HepG2 (cell line): ENCODE measurements around the gene GNA12. TPM values are rescaled to one million over a fixed set of nuclear protein-coding genes. Genes with fewer than 3 reads are reported as not detected.

ENCODE experiments used
- ATAC-seq: fragments of 200-7000 bp; cut with Tn5 transposase; 3 replicates; pipeline ENCODE4 v1.9.1; 2020; ENCODE audit warnings: mild to moderate bottlenecking, moderate library complexity
- BruUV-seq: library from RNA; stranded (reverse); fragments of 400-500 nt; replicated peaks from 2 replicates; lab custom pipeline; 2021; lab: Mats Ljungman, UMichigan
- CTCF ChIA-PET: fragments of 300-600 bp; formaldehyde crosslinking; extraction: SDS; loops from one replicate; lab custom pipeline; 2021; ENCODE audit warnings: low total read pairs, inconsistent platforms, low intra/inter-chr PET ratio; lab: Yijun Ruan, JAX
- POLR2A ChIA-PET: fragments of 350-600 bp; sonication (Branson Sonifier 250); formaldehyde crosslinking; loops from one replicate; lab custom pipeline; 2020; ENCODE audit warnings: antibody characterized with exemption, inconsistent platforms; lab: Yijun Ruan, JAX
- DNase-seq: peaks from one replicate; pipeline ENCODE4 v3.0.0-alpha.2; 2015; ENCODE audit warnings: low spot score
- FAIRE-seq: peaks from 3 replicates; lab custom pipeline; 2011; peaks lifted over from hg19 to GRCh38; lab: Jason Lieb, UNC
- H2AFZ ChIP-seq: one replicate; pipeline ENCODE4 v1.6.1; 2011; ENCODE audit warnings: low read length, inconsistent platforms
- H3K27ac ChIP-seq: fragments of 300-600 bp; 3 replicates; pipeline ENCODE4 v1.8.0; 2011; ENCODE audit warnings: mixed run types, mild to moderate bottlenecking, mixed read lengths, low read length, inconsistent platforms; ENCODE audit not compliant: insufficient read depth; ENCODE audit errors: extremely low read length
- H3K27me3 ChIP-seq, 2 experiments: fragments of 200-600 bp in 1 of 2; 2 replicates in 1 of 2; 3 replicates in 1 of 2; pipeline versions ENCODE4 v1.6.0 to v1.8.0; 2011; ENCODE audit warnings: low read length in 2 of 2, mild to moderate bottlenecking in 2 of 2, moderate library complexity in 2 of 2, inconsistent platforms in 1 of 2; ENCODE audit not compliant: insufficient read depth in 2 of 2, control insufficient read depth in 1 of 2
- H3K36me3 ChIP-seq, 2 experiments: fragments of 200-600 bp in 1 of 2; replicated peaks in 1 of 2; 2 replicates in 1 of 2; 3 replicates in 1 of 2; pipeline versions ENCODE4 v1.5.1 to v1.8.0; 2011; ENCODE audit warnings: low read length in 2 of 2, inconsistent platforms in 1 of 2; ENCODE audit not compliant: insufficient read depth in 2 of 2, control insufficient read depth in 1 of 2
- H3K4me1 ChIP-seq: 2 replicates; pipeline ENCODE4 v1.5.1; 2012; ENCODE audit warnings: low read length, inconsistent platforms; ENCODE audit not compliant: insufficient read depth
- H3K4me2 ChIP-seq: 2 replicates; pipeline ENCODE4 v1.6.0; 2011; ENCODE audit warnings: low read depth, low read length, inconsistent platforms
- H3K4me3 ChIP-seq, 3 experiments: fragments of 200-600 bp in 1 of 3; sonication (generic), shearing (Covaris generic) in 1 of 3; replicated peaks in 1 of 3; 2 replicates each; pipeline ENCODE4 v1.5.1; 2011 to 2016; ENCODE audit warnings: low read length in 3 of 3, inconsistent platforms in 2 of 3, low read depth in 2 of 3, mild to moderate bottlenecking in 2 of 3, control low read depth in 1 of 3, mixed read lengths in 1 of 3; ENCODE audit not compliant: insufficient read depth in 1 of 3
- H3K79me2 ChIP-seq: one replicate; pipeline ENCODE4 v1.6.1; 2011; ENCODE audit warnings: low read length, inconsistent platforms; ENCODE audit not compliant: insufficient read depth
- H3K9ac ChIP-seq: 2 replicates; pipeline ENCODE4 v1.6.0; 2011; ENCODE audit warnings: mild to moderate bottlenecking, low read depth, low read length, inconsistent platforms; ENCODE audit not compliant: insufficient read depth
- H3K9me3 ChIP-seq: 2 replicates; pipeline ENCODE4 v1.5.1; 2012; ENCODE audit warnings: mild to moderate bottlenecking, low read length
- H4K20me1 ChIP-seq: 2 replicates; pipeline ENCODE4 v1.6.0; 2011; ENCODE audit warnings: inconsistent platforms, mild to moderate bottlenecking, low read length, moderate library complexity; ENCODE audit not compliant: insufficient read depth
- BATF2 ChIP-seq: sonication (generic); formaldehyde crosslinking; IDR thresholded peaks from 2 replicates; pipeline ENCODE4 v1.8.0; 2022; ENCODE audit warnings: mild to moderate bottlenecking, missing genetic modification reagents, moderate library complexity
- CEBPG ChIP-seq: IDR thresholded peaks from 2 replicates; pipeline ENCODE4 v1.6.1; 2016
- HDAC1 ChIP-seq: sonication (generic); formaldehyde crosslinking; IDR thresholded peaks from 2 replicates; pipeline ENCODE4 v1.5.1; 2020; ENCODE audit warnings: mild to moderate bottlenecking, missing genetic modification reagents
- HNRNPK ChIP-seq: fragments of 200-400 bp; formaldehyde crosslinking; IDR thresholded peaks from 2 replicates; pipeline ENCODE4 v1.6.1; 2018; ENCODE audit warnings: low read length, low read depth, moderate library complexity, mild to moderate bottlenecking; ENCODE audit not compliant: poor library complexity, severe bottlenecking
- PATZ1 ChIP-seq: sonication (generic); formaldehyde crosslinking; IDR thresholded peaks from 2 replicates; pipeline ENCODE4 v1.4.0; 2020; ENCODE audit warnings: missing genetic modification reagents
- SAFB2 ChIP-seq: sonication (generic); formaldehyde crosslinking; IDR thresholded peaks from 2 replicates; pipeline ENCODE4 v1.5.1; 2020; ENCODE audit warnings: missing genetic modification reagents, low read depth, mild to moderate bottlenecking, borderline replicate concordance
- SRY ChIP-seq: sonication (generic); formaldehyde crosslinking; IDR thresholded peaks from 2 replicates; pipeline ENCODE4 v1.8.0; 2022; ENCODE audit warnings: mild to moderate bottlenecking, missing genetic modification reagents
- TP53 ChIP-seq: sonication (generic); formaldehyde crosslinking; conservative IDR thresholded peaks from 2 replicates; pipeline ENCODE4 v1.4.0; 2020; ENCODE audit warnings: missing genetic modification reagents
- ZFP36L1 ChIP-seq: sonication (generic); formaldehyde crosslinking; IDR thresholded peaks from 2 replicates; pipeline ENCODE4 v1.8.0; 2022; ENCODE audit warnings: mild to moderate bottlenecking, missing genetic modification reagents, moderate library complexity
- ZNF10 ChIP-seq: sonication (generic); formaldehyde crosslinking; IDR thresholded peaks from 2 replicates; pipeline ENCODE4 v1.4.0; 2020; ENCODE audit warnings: mild to moderate bottlenecking, low read depth, missing genetic modification reagents, borderline replicate concordance
- ZNF543 ChIP-seq: sonication (generic); formaldehyde crosslinking; IDR thresholded peaks from 2 replicates; pipeline ENCODE4 v1.4.0; 2020; ENCODE audit warnings: mild to moderate bottlenecking, missing genetic modification reagents
- ZNF598 ChIP-seq: sonication (generic); formaldehyde crosslinking; IDR thresholded peaks from 2 replicates; pipeline ENCODE4 v1.5.1; 2020; ENCODE audit warnings: mild to moderate bottlenecking, missing genetic modification reagents, borderline replicate concordance
- ZNF687 ChIP-seq: sonication (generic); formaldehyde crosslinking; IDR thresholded peaks from 2 replicates; pipeline ENCODE4 v1.5.1; 2020; ENCODE audit warnings: mild to moderate bottlenecking, missing genetic modification reagents, moderate library complexity
- ZNF775 ChIP-seq: sonication (generic); formaldehyde crosslinking; IDR thresholded peaks from 2 replicates; pipeline ENCODE4 v1.4.0; 2020; ENCODE audit warnings: missing genetic modification reagents, mild to moderate bottlenecking, moderate library complexity, borderline replicate concordance
- WGBS: methylation state at CpG from one replicate; pipeline ENCODE4 v1.1.6; 2017; ENCODE audit warnings: low lambda C conversion rate; 5-methylcytosine and 5-hydroxymethylcytosine counted together
- in situ Hi-C: cut with HindIII; loops from 2 replicates; pipeline ENCODE4 v1.10.0; 2017; ENCODE audit warnings: low pct_unique_long_range_greater_than_20kb; ENCODE audit not compliant: extremely low pct_ligation_motif_present
- intact Hi-C: fragments of 100-400 bp; cut with micrococcal nuclease; formaldehyde crosslinking; loops from one replicate; pipeline ENCODE4 v1.10.0; 2022; ENCODE audit not compliant: unreplicated experiment
- polyA plus RNA-seq, 8 experiments: library from polyadenylated mRNA; depleted of rRNA in 3 of 8; stranded (reverse) in 7 of 8; unstranded in 1 of 8; fragments of >200 nt; fragmentation: Illumina TruSeq in 4 of 8; extraction: Trizol in 4 of 8; gene quantifications; 2 replicates each; pipeline versions ENCODE4 v1.2.1 to v1.2.3, GENCODE V29; 2011 to 2016; ENCODE audit warnings: low read depth in 4 of 8, missing spikeins in 1 of 8, mixed read lengths in 1 of 8; ENCODE audit not compliant: insufficient read depth in 1 of 8
- total RNA-seq, 5 experiments: library from RNA; depleted of rRNA; stranded (reverse); fragments of >200 nt; fragmentation: Illumina TruSeq; extraction: Trizol; gene quantifications; 2 replicates each; pipeline ENCODE4 v1.2.3, GENCODE V29; 2016; ENCODE audit warnings: low read depth in 1 of 5

GNA12 gene
- total and polyA plus RNA-seq, 2 of the 13 experiments (the other 11 are each of a cell fraction or from before 2014, with no cell fraction given), result 16.2 to 50.9 TPM

GRCh38 chr7:2802101-2802500 lies 42.0 kb downstream of the GNA12 start:
- Histone ChIP-seq H3K4me1 (peaks cover 98% of the 10 kb centered on the region), H3K79me2 (peaks cover 82% of the 10 kb centered on the region), H3K36me3 (no peaks in the 10 kb centered on the region; a peak in 1 of 5 replicates), H3K4me3 (peak overlapping the region in 2 of 3 experiments; percentile 25 to 55; a peak in 2 of 6 replicates), H3K27me3 (no peaks in the 10 kb centered on the region), H3K9me3 (no peaks in the 10 kb centered on the region), H3K27ac (peak overlapping the region; percentile 97), H4K20me1 (no peaks in the 10 kb centered on the region), H3K4me2 (peak overlapping the region; percentile 98), H3K9ac (peak overlapping the region; percentile 84), H2AFZ (no peak overlapping the region)
- ATAC-seq (no peak), FAIRE-seq (no peak), DNase-seq (no peak)
- WGBS, result 18% methylated on average over 2 of the region's 2 CpGs
- TF ChIP-seq ZNF543 (CRISPR knock-in tag), result no peak
- peak; percentile 27 for TF ChIP-seq HNRNPK
- TF ChIP-seq ZNF10 (CRISPR knock-in tag), result no peak
- no peak for TF ChIP-seq PATZ1 (CRISPR knock-in tag)
- TF ChIP-seq ZNF687 (CRISPR knock-in tag), result no peak
- TF ChIP-seq ZNF598, result no peak
- TF ChIP-seq CEBPG (CRISPR knock-in tag), result no peak
- no peak for TF ChIP-seq BATF2 (CRISPR knock-in tag)
- no peak for TF ChIP-seq ZNF775 (CRISPR knock-in tag)
- no peak for TF ChIP-seq HDAC1 (CRISPR knock-in tag)
- TF ChIP-seq TP53, result no peak
- no peak for TF ChIP-seq SRY (CRISPR knock-in tag)
- TF ChIP-seq SAFB2 (CRISPR knock-in tag), result no peak
- 0 out of 2 replicates have a peak, but pooled peaks have one; percentile 2 for TF ChIP-seq ZFP36L1 (CRISPR knock-in tag)
- POLR2A ChIA-PET, result interaction anchor here (0.6 to 3.9 kb wide), 13 partner anchors 9 to 62 kb away, joined by 3 to 54 read pairs (median 7); no protein-coding TSS in a partner anchor
- no TSS peak for BruUV-seq
- in situ Hi-C loops, result no loop called here
- CTCF ChIA-PET, result no interaction called here
- intact Hi-C loops, result loop anchor here (1.0 to 5.0 kb wide), 3 partner anchors 42 to 60 kb away; partner anchors contain the start of gene GNA12
